Liver (tissue), 9 donors: ENCODE data around the gene MAP3K20. TPM values are rescaled to one million over a fixed set of nuclear protein-coding genes. Genes with fewer than 3 reads are reported as not detected.
A peak's percentile ranks its signal among the peaks of the same experiment; 100 is the strongest.

Source experiments
- DNase-seq: peaks from one replicate; pipeline ENCODE4 v3.0.0-alpha.2; 2017; ENCODE audit warnings: low spot score
- H3K27ac ChIP-seq, 2 donors: one replicate each; pipeline ENCODE4 v1.7.0; 2013; ENCODE audit warnings: inconsistent platforms in 2 of 2, low read length in 2 of 2, control low read depth in 1 of 2, low read depth in 1 of 2, mild to moderate bottlenecking in 1 of 2
- H3K27me3 ChIP-seq, 4 donors: one replicate each; pipeline versions ENCODE4 v1.6.1 to v1.7.0; 2013; ENCODE audit warnings: low read length in 3 of 4, inconsistent platforms in 1 of 4, mild to moderate bottlenecking in 1 of 4, moderate library complexity in 1 of 4; ENCODE audit not compliant: control insufficient read depth in 4 of 4, insufficient read depth in 4 of 4
- H3K36me3 ChIP-seq, 4 donors: one replicate each; pipeline versions ENCODE4 v1.6.1 to v1.7.0; 2013; ENCODE audit warnings: low read length in 3 of 4, mild to moderate bottlenecking in 3 of 4, low read depth in 1 of 4, moderate library complexity in 1 of 4; ENCODE audit not compliant: control insufficient read depth in 4 of 4, insufficient read depth in 3 of 4
- H3K4me1 ChIP-seq, 4 donors: one replicate each; pipeline versions ENCODE4 v1.6.1 to v1.7.0; 2013; ENCODE audit warnings: low read length in 3 of 4, mild to moderate bottlenecking in 3 of 4, moderate library complexity in 1 of 4; ENCODE audit not compliant: control insufficient read depth in 4 of 4, insufficient read depth in 4 of 4
- H3K4me3 ChIP-seq, 3 donors: one replicate each; pipeline versions ENCODE4 v1.6.1 to v1.7.0; 2013; ENCODE audit warnings: low read length in 3 of 3, control low read depth in 1 of 3, low read depth in 1 of 3, mild to moderate bottlenecking in 1 of 3
- H3K9ac ChIP-seq, 2 donors: one replicate each; pipeline ENCODE4 v1.7.0; 2013; ENCODE audit warnings: low read length in 2 of 2, mild to moderate bottlenecking in 2 of 2, moderate library complexity in 2 of 2, control low read depth in 1 of 2, low read depth in 1 of 2
- H3K9me3 ChIP-seq, 4 donors: one replicate each; pipeline versions ENCODE4 v1.6.1 to v1.7.0; 2013; ENCODE audit warnings: low read length in 3 of 4; ENCODE audit not compliant: control insufficient read depth in 4 of 4
- EGR1 ChIP-seq, 2 donors: IDR thresholded peaks; 2 replicates each; pipeline ENCODE4 v1.6.1; 2016 to 2018; ENCODE audit warnings: antibody characterized with exemption in 2 of 2, low read depth in 2 of 2
- FOXA1 ChIP-seq: IDR thresholded peaks from 2 replicates; pipeline ENCODE4 v1.6.1; 2016; ENCODE audit warnings: antibody characterized with exemption
- FOXA2 ChIP-seq: IDR thresholded peaks from 2 replicates; pipeline ENCODE4 v1.6.1; 2016; ENCODE audit warnings: antibody characterized with exemption
- GABPA ChIP-seq, 2 donors: IDR thresholded peaks in 1 of 2; conservative IDR thresholded peaks in 1 of 2; 2 replicates each; pipeline ENCODE4 v1.6.1; 2016; ENCODE audit warnings: antibody characterized with exemption in 2 of 2, mild to moderate bottlenecking in 1 of 2, moderate library complexity in 1 of 2
- HNF4A ChIP-seq, 2 donors: conservative IDR thresholded peaks; 2 replicates each; pipeline ENCODE4 v1.6.1; 2016; ENCODE audit warnings: antibody characterized with exemption in 2 of 2, mild to moderate bottlenecking in 2 of 2
- HNF4G ChIP-seq: IDR thresholded peaks from 2 replicates; pipeline ENCODE4 v1.6.1; 2016; ENCODE audit warnings: antibody characterized with exemption
- JUND ChIP-seq, 2 donors: IDR thresholded peaks; 2 replicates each; pipeline ENCODE4 v1.6.1; 2016; ENCODE audit warnings: antibody characterized with exemption in 2 of 2
- RAD21 ChIP-seq, 2 donors: IDR thresholded peaks; 2 replicates each; pipeline ENCODE4 v1.6.1; 2016; ENCODE audit warnings: antibody characterized with exemption in 2 of 2, mild to moderate bottlenecking in 2 of 2
- RXRA ChIP-seq, 2 donors: IDR thresholded peaks; 2 replicates each; pipeline ENCODE4 v1.6.1; 2017 to 2018; ENCODE audit warnings: antibody characterized with exemption in 2 of 2, mild to moderate bottlenecking in 1 of 2
- SP1 ChIP-seq: IDR thresholded peaks from 2 replicates; pipeline ENCODE4 v1.6.1; 2018; ENCODE audit warnings: antibody characterized with exemption, mild to moderate bottlenecking
- TAF1 ChIP-seq: conservative IDR thresholded peaks from 2 replicates; pipeline ENCODE4 v1.6.1; 2016; ENCODE audit warnings: antibody characterized with exemption, mild to moderate bottlenecking
- YY1 ChIP-seq: IDR thresholded peaks from 2 replicates; pipeline ENCODE4 v1.6.1; 2016; ENCODE audit warnings: antibody characterized with exemption, mild to moderate bottlenecking
- WGBS: extraction: QIAGEN DNeasy Blood & Tissue Kit; methylation state at CpG from one replicate; pipeline ENCODE4 v1.1.7; 2013; 5-methylcytosine and 5-hydroxymethylcytosine counted together
- polyA plus RNA-seq, 2 donors: library from polyadenylated mRNA; stranded (reverse) in 1 of 2; unstranded in 1 of 2; fragments of 200-250 nt in 1 of 2; fragments of >200 nt in 1 of 2; fragmentation: Nextera tagmentation in 1 of 2; extraction: Ambion mirVana in 1 of 2; gene quantifications; one replicate each; pipeline versions ENCODE4 v1.2.1 to v1.2.3, GENCODE V29; 2013 to 2015
- total RNA-seq, 2 donors: library from RNA; depleted of rRNA; stranded (reverse); fragments of >200 nt; gene quantifications; one replicate each; pipeline ENCODE4 v1.2.3, GENCODE V29; 2014
- TF ChIP-seq, protein P1 (sequence below): IDR thresholded peaks from 2 replicates; pipeline ENCODE4 v1.6.1; 2016; ENCODE audit warnings: antibody characterized with exemption
- TF ChIP-seq, protein P2 (sequence below): fragments of 150-350 bp; IDR thresholded peaks from 2 replicates; pipeline ENCODE4 v1.5.1; 2017; ENCODE audit warnings: improper control_type of control experiment, low read depth, low read length; ENCODE audit not compliant: missing input control
- TF ChIP-seq, protein P3 (sequence below): IDR thresholded peaks from 2 replicates; pipeline ENCODE4 v1.6.1; 2016; ENCODE audit warnings: antibody characterized with exemption
- TF ChIP-seq, protein P4 (sequence below): IDR thresholded peaks from 2 replicates; pipeline ENCODE4 v1.6.1; 2016; ENCODE audit warnings: antibody characterized with exemption, mild to moderate bottlenecking
- donor health status: healthy.
- donor health status: healthy.
- donor health status: healthy.
- donor health status: healthy.
- donor health status: healthy.

Gene MAP3K20
- total and polyA plus RNA-seq, 4 donors, result 9.1 to 22.6 (median 14.9) TPM

DNA sequence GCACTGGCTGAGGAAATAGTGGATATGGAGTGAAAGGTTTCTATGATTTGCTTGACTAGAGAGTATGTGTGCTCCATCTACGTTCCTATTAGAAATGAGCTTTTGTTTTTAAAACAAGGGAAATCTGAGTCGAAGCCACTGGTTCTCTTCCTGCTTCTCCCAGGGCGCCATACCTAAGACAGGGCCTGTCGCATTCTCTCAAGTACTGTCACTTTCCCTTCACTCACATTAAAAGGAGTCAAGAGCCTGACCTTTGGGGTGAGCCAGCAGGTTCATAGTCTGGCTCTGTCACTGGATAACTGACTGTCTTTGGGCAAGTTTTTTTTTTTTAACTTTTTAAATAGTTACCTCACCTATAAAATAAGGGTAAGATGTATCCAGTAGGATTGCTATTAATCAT, 121.0 kb downstream of the MAP3K20 start (continued):
- TF ChIP-seq GABPA (IDR thresholded peaks at IDR 0.05 in 1 of 2, conservative IDR thresholded peaks at IDR 0.05 in 1 of 2), result no peak
- TF ChIP-seq, protein P1, sequence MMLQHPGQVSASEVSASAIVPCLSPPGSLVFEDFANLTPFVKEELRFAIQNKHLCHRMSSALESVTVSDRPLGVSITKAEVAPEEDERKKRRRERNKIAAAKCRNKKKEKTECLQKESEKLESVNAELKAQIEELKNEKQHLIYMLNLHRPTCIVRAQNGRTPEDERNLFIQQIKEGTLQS, result no peak

DNA sequence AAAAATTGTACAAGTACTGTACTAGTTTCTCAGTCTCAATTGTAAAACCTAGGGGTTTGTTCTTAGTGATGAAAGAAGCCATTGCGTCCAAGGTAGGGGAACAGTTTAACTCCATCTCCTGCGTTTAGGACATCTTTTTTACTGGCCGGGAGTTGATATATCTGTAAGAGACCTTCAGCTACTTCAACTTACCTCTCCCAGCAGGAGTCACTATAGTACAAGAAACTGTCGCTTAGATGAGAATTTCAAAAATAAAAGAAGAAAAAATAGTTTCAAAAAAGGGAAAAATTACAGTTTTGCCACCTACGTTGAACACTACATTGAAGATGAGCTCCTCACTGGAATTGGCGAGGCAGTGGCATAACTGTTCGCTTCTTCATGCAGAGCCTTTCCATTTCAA, 122.7 kb downstream of the MAP3K20 start:
- peaks cover 1 to 9% (median 6%) of the 10 kb centered on the region in 4 donors for H3K36me3 ChIP-seq
- H3K27ac ChIP-seq, result no peak overlapping the region
- no peak for TF ChIP-seq FOXA1
- TF ChIP-seq YY1, result no peak
- H3K4me3 ChIP-seq, result no peak overlapping the region
- H3K27me3 ChIP-seq, result no peaks in the 10 kb centered on the region
- H3K9me3 ChIP-seq, result no peaks in the 10 kb centered on the region
- H3K4me1 ChIP-seq, result no peaks in the 10 kb centered on the region
- no peak overlapping the region for H3K9ac ChIP-seq
- DNase-seq, result no peak
- 98% methylated on average over 7 of the region's 7 CpGs for WGBS

DNA sequence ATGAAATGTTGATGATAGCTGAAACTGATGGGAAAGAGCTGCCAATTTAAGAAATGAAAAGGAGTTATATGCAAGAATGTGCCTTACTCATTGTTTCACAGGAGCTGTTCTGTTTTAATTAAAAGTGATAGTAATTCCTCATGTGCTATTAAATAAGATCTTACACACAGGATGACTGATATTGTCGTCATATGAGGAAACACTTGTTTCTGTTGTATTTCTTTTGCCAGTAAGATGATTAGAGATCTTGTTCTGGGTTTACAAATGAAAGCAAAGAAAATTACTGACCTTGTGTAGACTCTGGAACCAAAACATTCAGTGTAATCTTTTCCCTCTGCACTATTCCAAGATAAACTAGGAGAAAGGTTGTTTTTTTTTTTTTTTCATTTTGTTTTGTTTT, 123.6 kb downstream of the MAP3K20 start:
- no peak for DNase-seq
- WGBS, result 36% methylated on average over 1 of the region's 1 CpG
- Histone ChIP-seq H3K36me3 (peaks cover 1 to 11% (median 6%) of the 10 kb centered on the region in 4 donors), H3K27ac (peak overlapping the region in 1 of 2 donors; percentile 18), H3K4me1 (no peaks in the 10 kb centered on the region), H3K9me3 (no peaks in the 10 kb centered on the region), H3K4me3 (no peak overlapping the region), H3K27me3 (no peaks in the 10 kb centered on the region), H3K9ac (no peak overlapping the region)
- no peak for TF ChIP-seq RXRA (IDR thresholded peaks at IDR 0.05)
- TF ChIP-seq, protein P2, sequence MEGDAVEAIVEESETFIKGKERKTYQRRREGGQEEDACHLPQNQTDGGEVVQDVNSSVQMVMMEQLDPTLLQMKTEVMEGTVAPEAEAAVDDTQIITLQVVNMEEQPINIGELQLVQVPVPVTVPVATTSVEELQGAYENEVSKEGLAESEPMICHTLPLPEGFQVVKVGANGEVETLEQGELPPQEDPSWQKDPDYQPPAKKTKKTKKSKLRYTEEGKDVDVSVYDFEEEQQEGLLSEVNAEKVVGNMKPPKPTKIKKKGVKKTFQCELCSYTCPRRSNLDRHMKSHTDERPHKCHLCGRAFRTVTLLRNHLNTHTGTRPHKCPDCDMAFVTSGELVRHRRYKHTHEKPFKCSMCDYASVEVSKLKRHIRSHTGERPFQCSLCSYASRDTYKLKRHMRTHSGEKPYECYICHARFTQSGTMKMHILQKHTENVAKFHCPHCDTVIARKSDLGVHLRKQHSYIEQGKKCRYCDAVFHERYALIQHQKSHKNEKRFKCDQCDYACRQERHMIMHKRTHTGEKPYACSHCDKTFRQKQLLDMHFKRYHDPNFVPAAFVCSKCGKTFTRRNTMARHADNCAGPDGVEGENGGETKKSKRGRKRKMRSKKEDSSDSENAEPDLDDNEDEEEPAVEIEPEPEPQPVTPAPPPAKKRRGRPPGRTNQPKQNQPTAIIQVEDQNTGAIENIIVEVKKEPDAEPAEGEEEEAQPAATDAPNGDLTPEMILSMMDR, result no peak
- no peak for TF ChIP-seq JUND (IDR thresholded peaks at IDR 0.05)
- TF ChIP-seq HNF4G, result no peak

DNA sequence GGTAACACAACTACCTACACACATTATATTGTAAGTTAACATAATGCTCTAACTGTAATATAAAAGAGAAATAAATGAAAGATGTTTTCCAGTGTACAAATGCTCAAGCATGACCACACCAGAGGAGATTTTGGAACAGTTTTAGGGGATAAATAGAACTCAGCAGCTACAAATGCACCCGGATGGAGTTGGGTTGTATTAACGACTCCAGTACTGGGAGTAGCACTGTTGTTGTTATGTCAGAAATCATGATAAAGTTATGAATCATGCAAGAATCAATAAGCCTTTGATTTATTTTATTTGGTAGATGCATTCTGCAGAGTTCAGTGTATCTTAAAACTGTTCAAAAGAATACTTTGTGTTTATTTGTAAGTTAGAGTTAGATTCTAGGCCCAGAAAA, 126.9 kb downstream of the MAP3K20 start:
- no peak for DNase-seq
- Histone ChIP-seq H3K27ac (no peak overlapping the region), H3K4me1 (no peaks in the 10 kb centered on the region), H3K36me3 (peaks cover 1 to 13% (median 6%) of the 10 kb centered on the region in 4 donors), H3K9me3 (no peaks in the 10 kb centered on the region), H3K9ac (no peak overlapping the region), H3K27me3 (no peaks in the 10 kb centered on the region), H3K4me3 (no peak overlapping the region)
- 92% methylated on average over 2 of the region's 2 CpGs for WGBS
- TF ChIP-seq HNF4G (no peak), FOXA1 (no peak), FOXA2 (no peak), GABPA (IDR thresholded peaks at IDR 0.05 in 1 of 2, conservative IDR thresholded peaks at IDR 0.05 in 1 of 2) (no peak), TAF1 (no peak), EGR1 (IDR thresholded peaks at IDR 0.05; ENCODE audit: low read depth in 2 of 2) (no peak), YY1 (no peak), HNF4A (conservative IDR thresholded peaks at IDR 0.05) (no peak), RAD21 (IDR thresholded peaks at IDR 0.05) (no peak), SP1 (no peak), JUND (IDR thresholded peaks at IDR 0.05) (no peak), RXRA (IDR thresholded peaks at IDR 0.05) (no peak)
- TF ChIP-seq, protein P3, sequence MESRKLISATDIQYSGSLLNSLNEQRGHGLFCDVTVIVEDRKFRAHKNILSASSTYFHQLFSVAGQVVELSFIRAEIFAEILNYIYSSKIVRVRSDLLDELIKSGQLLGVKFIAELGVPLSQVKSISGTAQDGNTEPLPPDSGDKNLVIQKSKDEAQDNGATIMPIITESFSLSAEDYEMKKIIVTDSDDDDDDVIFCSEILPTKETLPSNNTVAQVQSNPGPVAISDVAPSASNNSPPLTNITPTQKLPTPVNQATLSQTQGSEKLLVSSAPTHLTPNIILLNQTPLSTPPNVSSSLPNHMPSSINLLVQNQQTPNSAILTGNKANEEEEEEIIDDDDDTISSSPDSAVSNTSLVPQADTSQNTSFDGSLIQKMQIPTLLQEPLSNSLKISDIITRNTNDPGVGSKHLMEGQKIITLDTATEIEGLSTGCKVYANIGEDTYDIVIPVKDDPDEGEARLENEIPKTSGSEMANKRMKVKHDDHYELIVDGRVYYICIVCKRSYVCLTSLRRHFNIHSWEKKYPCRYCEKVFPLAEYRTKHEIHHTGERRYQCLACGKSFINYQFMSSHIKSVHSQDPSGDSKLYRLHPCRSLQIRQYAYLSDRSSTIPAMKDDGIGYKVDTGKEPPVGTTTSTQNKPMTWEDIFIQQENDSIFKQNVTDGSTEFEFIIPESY, result no peak
- TF ChIP-seq, protein P2, result no peak
- TF ChIP-seq, protein P1, result no peak
- TF ChIP-seq, protein P4, sequence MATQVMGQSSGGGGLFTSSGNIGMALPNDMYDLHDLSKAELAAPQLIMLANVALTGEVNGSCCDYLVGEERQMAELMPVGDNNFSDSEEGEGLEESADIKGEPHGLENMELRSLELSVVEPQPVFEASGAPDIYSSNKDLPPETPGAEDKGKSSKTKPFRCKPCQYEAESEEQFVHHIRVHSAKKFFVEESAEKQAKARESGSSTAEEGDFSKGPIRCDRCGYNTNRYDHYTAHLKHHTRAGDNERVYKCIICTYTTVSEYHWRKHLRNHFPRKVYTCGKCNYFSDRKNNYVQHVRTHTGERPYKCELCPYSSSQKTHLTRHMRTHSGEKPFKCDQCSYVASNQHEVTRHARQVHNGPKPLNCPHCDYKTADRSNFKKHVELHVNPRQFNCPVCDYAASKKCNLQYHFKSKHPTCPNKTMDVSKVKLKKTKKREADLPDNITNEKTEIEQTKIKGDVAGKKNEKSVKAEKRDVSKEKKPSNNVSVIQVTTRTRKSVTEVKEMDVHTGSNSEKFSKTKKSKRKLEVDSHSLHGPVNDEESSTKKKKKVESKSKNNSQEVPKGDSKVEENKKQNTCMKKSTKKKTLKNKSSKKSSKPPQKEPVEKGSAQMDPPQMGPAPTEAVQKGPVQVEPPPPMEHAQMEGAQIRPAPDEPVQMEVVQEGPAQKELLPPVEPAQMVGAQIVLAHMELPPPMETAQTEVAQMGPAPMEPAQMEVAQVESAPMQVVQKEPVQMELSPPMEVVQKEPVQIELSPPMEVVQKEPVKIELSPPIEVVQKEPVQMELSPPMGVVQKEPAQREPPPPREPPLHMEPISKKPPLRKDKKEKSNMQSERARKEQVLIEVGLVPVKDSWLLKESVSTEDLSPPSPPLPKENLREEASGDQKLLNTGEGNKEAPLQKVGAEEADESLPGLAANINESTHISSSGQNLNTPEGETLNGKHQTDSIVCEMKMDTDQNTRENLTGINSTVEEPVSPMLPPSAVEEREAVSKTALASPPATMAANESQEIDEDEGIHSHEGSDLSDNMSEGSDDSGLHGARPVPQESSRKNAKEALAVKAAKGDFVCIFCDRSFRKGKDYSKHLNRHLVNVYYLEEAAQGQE, result no peak
